GM23338 (cell line): Measurements from ENCODE around the gene NDUFAF7.

ENCODE experiments used
- CREB1 ChIP-seq: fragments of 250-450 bp; sonication (Bioruptor Pico); IDR thresholded peaks from 2 replicates; pipeline ENCODE4 v1.5.0; 2020; ENCODE audit warnings: low read depth, mild to moderate bottlenecking, moderate library complexity
- EZH2 ChIP-seq: fragments of 200-600 bp; sonication (generic); IDR thresholded peaks from one replicate; pipeline ENCODE4 v1.8.0; 2017; ENCODE audit warnings: antibody characterized with exemption, mild to moderate bottlenecking, low read depth; ENCODE audit not compliant: unreplicated experiment
- EZH2phosphoT487 ChIP-seq: fragments of 200-600 bp; sonication (generic); IDR thresholded peaks from one replicate; pipeline ENCODE4 v1.8.1; 2018; ENCODE audit warnings: antibody characterized with exemption; ENCODE audit not compliant: unreplicated experiment
- POLR2AphosphoS5 ChIP-seq: IDR thresholded peaks from 2 replicates; pipeline ENCODE4 v1.6.1; 2016; ENCODE audit warnings: antibody characterized with exemption, low read depth
- STAT1 ChIP-seq: IDR thresholded peaks from one replicate; pipeline ENCODE4 v1.6.1; 2016; ENCODE audit warnings: antibody characterized with exemption; ENCODE audit not compliant: unreplicated experiment
- ZNF331 ChIP-seq: fragments of 250-450 bp; sonication (Bioruptor Pico); IDR thresholded peaks from 2 replicates; pipeline ENCODE4 v1.5.0; 2020; ENCODE audit warnings: low read depth, mild to moderate bottlenecking, moderate library complexity
- TF ChIP-seq, protein P1 (sequence below), 2 experiments: fragments of 200-600 bp in 1 of 2; sonication (generic) in 1 of 2; conservative IDR thresholded peaks; 2 replicates each; pipeline versions ENCODE4 v1.5.1 to v1.6.1; 2016 to 2017; ENCODE audit warnings: antibody characterized with exemption in 2 of 2, low read depth in 2 of 2, mild to moderate bottlenecking in 2 of 2, moderate library complexity in 1 of 2
- TF ChIP-seq, protein P2 (sequence below): IDR thresholded peaks from one replicate; pipeline ENCODE4 v1.6.1; 2018; ENCODE audit warnings: antibody characterized with exemption; ENCODE audit not compliant: unreplicated experiment
- TF ChIP-seq, protein P3 (sequence below): IDR thresholded peaks from 2 replicates; pipeline ENCODE4 v1.6.1; 2016; ENCODE audit warnings: antibody characterized with exemption
- TF ChIP-seq, protein P4 (sequence below): fragments of 250-450 bp; sonication (Bioruptor Pico); IDR thresholded peaks from 2 replicates; pipeline ENCODE4 v1.5.0; 2020; ENCODE audit warnings: mild to moderate bottlenecking, moderate library complexity

DNA sequence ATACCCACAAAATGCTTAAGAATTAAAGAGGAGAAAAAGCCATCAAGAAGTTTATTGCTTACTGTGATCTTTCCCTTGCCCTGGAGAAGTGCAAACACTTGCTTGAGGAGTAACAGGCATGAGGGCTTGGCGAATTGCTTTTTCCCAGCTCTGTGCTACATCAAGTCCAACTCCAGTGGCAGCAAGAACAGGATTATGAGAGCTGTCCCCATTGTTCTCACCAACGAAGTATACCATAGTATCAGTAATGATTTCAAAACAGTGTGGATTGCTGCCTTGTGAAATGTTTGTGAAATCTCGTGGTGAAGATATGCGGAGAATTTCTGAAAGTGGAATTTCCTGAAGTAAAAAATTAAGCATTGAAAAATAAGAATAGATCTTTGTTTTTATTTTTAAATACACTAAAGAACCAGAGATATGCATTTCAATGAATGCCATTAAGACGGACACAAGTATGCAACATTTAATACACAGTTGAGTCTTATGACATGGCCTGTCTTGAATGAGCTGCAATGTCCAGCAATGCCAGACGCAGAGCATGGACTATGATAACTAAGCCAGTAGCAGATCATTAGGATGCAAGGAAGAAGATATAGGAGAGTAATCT, 43.0 kb downstream of the NDUFAF7 start:
- TF ChIP-seq EZH2 (no peak), EZH2phosphoT487 (no peak), POLR2AphosphoS5 (no peak), CREB1 (CRISPR knock-in tag) (no peak), STAT1 (no peak), ZNF331 (CRISPR knock-in tag) (no peak)
- TF ChIP-seq, protein P1, sequence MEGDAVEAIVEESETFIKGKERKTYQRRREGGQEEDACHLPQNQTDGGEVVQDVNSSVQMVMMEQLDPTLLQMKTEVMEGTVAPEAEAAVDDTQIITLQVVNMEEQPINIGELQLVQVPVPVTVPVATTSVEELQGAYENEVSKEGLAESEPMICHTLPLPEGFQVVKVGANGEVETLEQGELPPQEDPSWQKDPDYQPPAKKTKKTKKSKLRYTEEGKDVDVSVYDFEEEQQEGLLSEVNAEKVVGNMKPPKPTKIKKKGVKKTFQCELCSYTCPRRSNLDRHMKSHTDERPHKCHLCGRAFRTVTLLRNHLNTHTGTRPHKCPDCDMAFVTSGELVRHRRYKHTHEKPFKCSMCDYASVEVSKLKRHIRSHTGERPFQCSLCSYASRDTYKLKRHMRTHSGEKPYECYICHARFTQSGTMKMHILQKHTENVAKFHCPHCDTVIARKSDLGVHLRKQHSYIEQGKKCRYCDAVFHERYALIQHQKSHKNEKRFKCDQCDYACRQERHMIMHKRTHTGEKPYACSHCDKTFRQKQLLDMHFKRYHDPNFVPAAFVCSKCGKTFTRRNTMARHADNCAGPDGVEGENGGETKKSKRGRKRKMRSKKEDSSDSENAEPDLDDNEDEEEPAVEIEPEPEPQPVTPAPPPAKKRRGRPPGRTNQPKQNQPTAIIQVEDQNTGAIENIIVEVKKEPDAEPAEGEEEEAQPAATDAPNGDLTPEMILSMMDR (conservative IDR thresholded peaks at IDR 0.05; ENCODE audit: low read depth in 2 of 2), result no peak
- TF ChIP-seq, protein P2, sequence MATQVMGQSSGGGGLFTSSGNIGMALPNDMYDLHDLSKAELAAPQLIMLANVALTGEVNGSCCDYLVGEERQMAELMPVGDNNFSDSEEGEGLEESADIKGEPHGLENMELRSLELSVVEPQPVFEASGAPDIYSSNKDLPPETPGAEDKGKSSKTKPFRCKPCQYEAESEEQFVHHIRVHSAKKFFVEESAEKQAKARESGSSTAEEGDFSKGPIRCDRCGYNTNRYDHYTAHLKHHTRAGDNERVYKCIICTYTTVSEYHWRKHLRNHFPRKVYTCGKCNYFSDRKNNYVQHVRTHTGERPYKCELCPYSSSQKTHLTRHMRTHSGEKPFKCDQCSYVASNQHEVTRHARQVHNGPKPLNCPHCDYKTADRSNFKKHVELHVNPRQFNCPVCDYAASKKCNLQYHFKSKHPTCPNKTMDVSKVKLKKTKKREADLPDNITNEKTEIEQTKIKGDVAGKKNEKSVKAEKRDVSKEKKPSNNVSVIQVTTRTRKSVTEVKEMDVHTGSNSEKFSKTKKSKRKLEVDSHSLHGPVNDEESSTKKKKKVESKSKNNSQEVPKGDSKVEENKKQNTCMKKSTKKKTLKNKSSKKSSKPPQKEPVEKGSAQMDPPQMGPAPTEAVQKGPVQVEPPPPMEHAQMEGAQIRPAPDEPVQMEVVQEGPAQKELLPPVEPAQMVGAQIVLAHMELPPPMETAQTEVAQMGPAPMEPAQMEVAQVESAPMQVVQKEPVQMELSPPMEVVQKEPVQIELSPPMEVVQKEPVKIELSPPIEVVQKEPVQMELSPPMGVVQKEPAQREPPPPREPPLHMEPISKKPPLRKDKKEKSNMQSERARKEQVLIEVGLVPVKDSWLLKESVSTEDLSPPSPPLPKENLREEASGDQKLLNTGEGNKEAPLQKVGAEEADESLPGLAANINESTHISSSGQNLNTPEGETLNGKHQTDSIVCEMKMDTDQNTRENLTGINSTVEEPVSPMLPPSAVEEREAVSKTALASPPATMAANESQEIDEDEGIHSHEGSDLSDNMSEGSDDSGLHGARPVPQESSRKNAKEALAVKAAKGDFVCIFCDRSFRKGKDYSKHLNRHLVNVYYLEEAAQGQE, result no peak
- TF ChIP-seq, protein P3, sequence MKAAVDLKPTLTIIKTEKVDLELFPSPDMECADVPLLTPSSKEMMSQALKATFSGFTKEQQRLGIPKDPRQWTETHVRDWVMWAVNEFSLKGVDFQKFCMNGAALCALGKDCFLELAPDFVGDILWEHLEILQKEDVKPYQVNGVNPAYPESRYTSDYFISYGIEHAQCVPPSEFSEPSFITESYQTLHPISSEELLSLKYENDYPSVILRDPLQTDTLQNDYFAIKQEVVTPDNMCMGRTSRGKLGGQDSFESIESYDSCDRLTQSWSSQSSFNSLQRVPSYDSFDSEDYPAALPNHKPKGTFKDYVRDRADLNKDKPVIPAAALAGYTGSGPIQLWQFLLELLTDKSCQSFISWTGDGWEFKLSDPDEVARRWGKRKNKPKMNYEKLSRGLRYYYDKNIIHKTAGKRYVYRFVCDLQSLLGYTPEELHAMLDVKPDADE, result no peak
- TF ChIP-seq, protein P4, sequence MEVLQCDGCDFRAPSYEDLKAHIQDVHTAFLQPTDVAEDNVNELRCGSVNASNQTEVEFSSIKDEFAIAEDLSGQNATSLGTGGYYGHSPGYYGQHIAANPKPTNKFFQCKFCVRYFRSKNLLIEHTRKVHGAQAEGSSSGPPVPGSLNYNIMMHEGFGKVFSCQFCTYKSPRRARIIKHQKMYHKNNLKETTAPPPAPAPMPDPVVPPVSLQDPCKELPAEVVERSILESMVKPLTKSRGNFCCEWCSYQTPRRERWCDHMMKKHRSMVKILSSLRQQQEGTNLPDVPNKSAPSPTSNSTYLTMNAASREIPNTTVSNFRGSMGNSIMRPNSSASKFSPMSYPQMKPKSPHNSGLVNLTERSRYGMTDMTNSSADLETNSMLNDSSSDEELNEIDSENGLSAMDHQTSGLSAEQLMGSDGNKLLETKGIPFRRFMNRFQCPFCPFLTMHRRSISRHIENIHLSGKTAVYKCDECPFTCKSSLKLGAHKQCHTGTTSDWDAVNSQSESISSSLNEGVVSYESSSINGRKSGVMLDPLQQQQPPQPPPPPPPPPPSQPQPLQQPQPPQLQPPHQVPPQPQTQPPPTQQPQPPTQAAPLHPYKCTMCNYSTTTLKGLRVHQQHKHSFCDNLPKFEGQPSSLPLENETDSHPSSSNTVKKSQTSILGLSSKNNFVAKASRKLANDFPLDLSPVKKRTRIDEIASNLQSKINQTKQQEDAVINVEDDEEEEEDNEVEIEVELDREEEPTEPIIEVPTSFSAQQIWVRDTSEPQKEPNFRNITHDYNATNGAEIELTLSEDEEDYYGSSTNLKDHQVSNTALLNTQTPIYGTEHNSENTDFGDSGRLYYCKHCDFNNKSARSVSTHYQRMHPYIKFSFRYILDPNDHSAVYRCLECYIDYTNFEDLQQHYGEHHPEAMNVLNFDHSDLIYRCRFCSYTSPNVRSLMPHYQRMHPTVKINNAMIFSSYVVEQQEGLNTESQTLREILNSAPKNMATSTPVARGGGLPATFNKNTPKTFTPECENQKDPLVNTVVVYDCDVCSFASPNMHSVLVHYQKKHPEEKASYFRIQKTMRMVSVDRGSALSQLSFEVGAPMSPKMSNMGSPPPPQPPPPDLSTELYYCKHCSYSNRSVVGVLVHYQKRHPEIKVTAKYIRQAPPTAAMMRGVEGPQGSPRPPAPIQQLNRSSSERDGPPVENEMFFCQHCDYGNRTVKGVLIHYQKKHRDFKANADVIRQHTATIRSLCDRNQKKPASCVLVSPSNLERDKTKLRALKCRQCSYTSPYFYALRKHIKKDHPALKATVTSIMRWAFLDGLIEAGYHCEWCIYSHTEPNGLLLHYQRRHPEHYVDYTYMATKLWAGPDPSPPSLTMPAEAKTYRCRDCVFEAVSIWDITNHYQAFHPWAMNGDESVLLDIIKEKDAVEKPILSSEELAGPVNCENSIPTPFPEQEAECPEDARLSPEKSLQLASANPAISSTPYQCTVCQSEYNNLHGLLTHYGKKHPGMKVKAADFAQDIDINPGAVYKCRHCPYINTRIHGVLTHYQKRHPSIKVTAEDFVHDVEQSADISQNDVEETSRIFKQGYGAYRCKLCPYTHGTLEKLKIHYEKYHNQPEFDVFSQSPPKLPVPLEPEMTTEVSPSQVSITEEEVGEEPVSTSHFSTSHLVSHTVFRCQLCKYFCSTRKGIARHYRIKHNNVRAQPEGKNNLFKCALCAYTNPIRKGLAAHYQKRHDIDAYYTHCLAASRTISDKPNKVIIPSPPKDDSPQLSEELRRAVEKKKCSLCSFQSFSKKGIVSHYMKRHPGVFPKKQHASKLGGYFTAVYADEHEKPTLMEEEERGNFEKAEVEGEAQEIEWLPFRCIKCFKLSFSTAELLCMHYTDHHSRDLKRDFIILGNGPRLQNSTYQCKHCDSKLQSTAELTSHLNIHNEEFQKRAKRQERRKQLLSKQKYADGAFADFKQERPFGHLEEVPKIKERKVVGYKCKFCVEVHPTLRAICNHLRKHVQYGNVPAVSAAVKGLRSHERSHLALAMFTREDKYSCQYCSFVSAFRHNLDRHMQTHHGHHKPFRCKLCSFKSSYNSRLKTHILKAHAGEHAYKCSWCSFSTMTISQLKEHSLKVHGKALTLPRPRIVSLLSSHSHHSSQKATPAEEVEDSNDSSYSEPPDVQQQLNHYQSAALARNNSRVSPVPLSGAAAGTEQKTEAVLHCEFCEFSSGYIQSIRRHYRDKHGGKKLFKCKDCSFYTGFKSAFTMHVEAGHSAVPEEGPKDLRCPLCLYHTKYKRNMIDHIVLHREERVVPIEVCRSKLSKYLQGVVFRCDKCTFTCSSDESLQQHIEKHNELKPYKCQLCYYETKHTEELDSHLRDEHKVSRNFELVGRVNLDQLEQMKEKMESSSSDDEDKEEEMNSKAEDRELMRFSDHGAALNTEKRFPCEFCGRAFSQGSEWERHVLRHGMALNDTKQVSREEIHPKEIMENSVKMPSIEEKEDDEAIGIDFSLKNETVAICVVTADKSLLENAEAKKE (CRISPR knock-in tag), result no peak
